Peyer's patch (tissue), 4 donors: ENCODE results near the gene FKBP10. TPM values are rescaled to one million over a fixed set of nuclear protein-coding genes. Genes with fewer than 3 reads are reported as not detected.

Experiments used
- DNase-seq, 3 donors: peaks; one replicate each; pipeline ENCODE4 v3.0.0-alpha.2; 2017 to 2019
- H3K27ac ChIP-seq, 4 donors: fragments of 200-600 bp; sonication (generic); one replicate each; pipeline ENCODE4 v1.5.1; 2016 to 2019
- H3K27me3 ChIP-seq, 2 donors: fragments of 200-600 bp; sonication (generic); one replicate each; pipeline ENCODE4 v1.5.1; 2019
- H3K36me3 ChIP-seq, 3 donors: fragments of 200-600 bp; sonication (generic); one replicate each; pipeline ENCODE4 v1.5.1; 2016 to 2019
- H3K4me1 ChIP-seq, 4 donors: fragments of 200-600 bp; sonication (generic); one replicate each; pipeline ENCODE4 v1.5.1; 2016 to 2019
- H3K4me3 ChIP-seq, 4 donors: fragments of 200-600 bp; sonication (generic); 1 replicate in 3 of 4; 2 replicates in 1 of 4; pipeline ENCODE4 v1.5.1; 2016 to 2019; ENCODE audit warnings: mild to moderate bottlenecking in 1 of 4
- H3K9me3 ChIP-seq, 4 donors: fragments of 200-600 bp; sonication (generic); one replicate each; pipeline ENCODE4 v1.5.1; 2016 to 2019; ENCODE audit warnings: mild to moderate bottlenecking in 1 of 4
- POLR2A ChIP-seq, 2 donors: fragments of 450-650 bp; IDR thresholded peaks; one replicate each; pipeline ENCODE4 v1.5.1; 2017; ENCODE audit warnings: antibody characterized with exemption in 2 of 2, mild to moderate bottlenecking in 2 of 2, moderate library complexity in 2 of 2
- total RNA-seq, 4 donors: library from RNA; depleted of rRNA; stranded (reverse); fragments of >200 nt; gene quantifications; one replicate each; pipeline ENCODE4 v1.1.0, GENCODE V29; 2016
- TF ChIP-seq, protein P1 (sequence below), 6 experiments: fragments of 450-650 bp in 4 of 6; fragments of 200-600 bp in 2 of 6; sonication (generic) in 1 of 6; IDR thresholded peaks; one replicate each; pipeline ENCODE4 v1.5.1; 2017 to 2019; ENCODE audit warnings: antibody characterized with exemption in 6 of 6, mild to moderate bottlenecking in 3 of 6, moderate library complexity in 1 of 6

The FKBP10 gene
- total RNA-seq, 4 donors from 2014 or later = 7.2 to 130 (median 11.2) TPM

GRCh38 chr17:41806685-41807445 lies 5.9 kb upstream of the FKBP10 start:
- H3K36me3 ChIP-seq = no peaks in the 10 kb centered on the region
- no peaks in the 10 kb centered on the region for H3K27me3 ChIP-seq
- TF ChIP-seq, protein P1, sequence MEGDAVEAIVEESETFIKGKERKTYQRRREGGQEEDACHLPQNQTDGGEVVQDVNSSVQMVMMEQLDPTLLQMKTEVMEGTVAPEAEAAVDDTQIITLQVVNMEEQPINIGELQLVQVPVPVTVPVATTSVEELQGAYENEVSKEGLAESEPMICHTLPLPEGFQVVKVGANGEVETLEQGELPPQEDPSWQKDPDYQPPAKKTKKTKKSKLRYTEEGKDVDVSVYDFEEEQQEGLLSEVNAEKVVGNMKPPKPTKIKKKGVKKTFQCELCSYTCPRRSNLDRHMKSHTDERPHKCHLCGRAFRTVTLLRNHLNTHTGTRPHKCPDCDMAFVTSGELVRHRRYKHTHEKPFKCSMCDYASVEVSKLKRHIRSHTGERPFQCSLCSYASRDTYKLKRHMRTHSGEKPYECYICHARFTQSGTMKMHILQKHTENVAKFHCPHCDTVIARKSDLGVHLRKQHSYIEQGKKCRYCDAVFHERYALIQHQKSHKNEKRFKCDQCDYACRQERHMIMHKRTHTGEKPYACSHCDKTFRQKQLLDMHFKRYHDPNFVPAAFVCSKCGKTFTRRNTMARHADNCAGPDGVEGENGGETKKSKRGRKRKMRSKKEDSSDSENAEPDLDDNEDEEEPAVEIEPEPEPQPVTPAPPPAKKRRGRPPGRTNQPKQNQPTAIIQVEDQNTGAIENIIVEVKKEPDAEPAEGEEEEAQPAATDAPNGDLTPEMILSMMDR (IDR thresholded peaks at IDR 0.05) = peak in 1 of 6 experiments; percentile 25
- TF ChIP-seq POLR2A (IDR thresholded peaks at IDR 0.05) = peak in 1 of 2 donors; percentile 55
- H3K27ac ChIP-seq = peak overlapping the region in 3 of 4 donors; percentile 27 to 83 (median 72)
- H3K4me1 ChIP-seq = peaks cover 8 to 35% (median 12%) of the 10 kb centered on the region in 4 donors
- H3K4me3 ChIP-seq = no peak overlapping the region
- no peaks in the 10 kb centered on the region for H3K9me3 ChIP-seq
- peak in 2 of 3 donors; percentile 62 to 80 for DNase-seq

GRCh38 chr17:41810659-41811548 lies 1.9 kb upstream of the FKBP10 start:
- peak in 2 of 3 donors; percentile 55 to 59 for DNase-seq
- Histone ChIP-seq H3K4me1 (peaks cover 8 to 53% (median 19%) of the 10 kb centered on the region in 4 donors), H3K4me3 (peak overlapping the region; percentile 63 to 95 (median 82)), H3K27me3 (no peaks in the 10 kb centered on the region), H3K36me3 (no peaks in the 10 kb centered on the region), H3K9me3 (no peaks in the 10 kb centered on the region), H3K27ac (peak overlapping the region; percentile 50 to 83 (median 72))
- TF ChIP-seq POLR2A (IDR thresholded peaks at IDR 0.05) = no peak
- TF ChIP-seq, protein P1 (IDR thresholded peaks at IDR 0.05) = no peak

GRCh38 chr17:41811549-41812380 lies 1.0 kb upstream of the FKBP10 start, which contains the start of gene P3H4:
Gene P3H4, minus strand, starts transcription at chr17:41811949. Its CDS starts 34 bp downstream, at chr17:41811915.
- Histone ChIP-seq H3K4me1 (peaks cover 8 to 48% (median 19%) of the 10 kb centered on the region in 4 donors), H3K4me3 (peak within 1 kb of the TSS; percentile 63 to 95 (median 82)), H3K36me3 (no peaks in the 10 kb centered on the region), H3K27ac (peak within 1 kb of the TSS; percentile 50 to 83 (median 72)), H3K27me3 (no peaks in the 10 kb centered on the region), H3K9me3 (no peaks in the 10 kb centered on the region)
- TF ChIP-seq, protein P1 (IDR thresholded peaks at IDR 0.05) = peak; percentile 42 to 95 (median 80)
- peak; percentile 18 to 43 for TF ChIP-seq POLR2A (IDR thresholded peaks at IDR 0.05)
- DNase-seq = peak; percentile 70 to 92 (median 91)

- Histone ChIP-seq H3K36me3 (no peaks in the 10 kb centered on the region), H3K27me3 (no peaks in the 10 kb centered on the region), H3K4me1 (peaks cover 0 to 38% (median 19%) of the 10 kb centered on the region in 4 donors), H3K9me3 (no peaks in the 10 kb centered on the region), H3K27ac (peak overlapping the region in 3 of 4 donors; percentile 64 to 76 (median 68)), H3K4me3 (peak overlapping the region; percentile 63 to 95 (median 82))
- no peak for DNase-seq
- no peak for TF ChIP-seq POLR2A (IDR thresholded peaks at IDR 0.05)
- TF ChIP-seq, protein P1 (IDR thresholded peaks at IDR 0.05) = no peak
These were observed 412 bp downstream of the FKBP10 start for GRCh38 chr17:41813152-41813680.
